ENCODE measurements around the gene IL21R. TPM values are rescaled to one million over a fixed set of nuclear protein-coding genes. Genes with fewer than 3 reads are reported as not detected.

The IL21R gene
- total and polyA plus RNA-seq, 2 donors (not counting 3 experiments of a cell fraction or from before 2014, with no cell fraction given) = 0.03 TPM; not detected in 1

DNA sequence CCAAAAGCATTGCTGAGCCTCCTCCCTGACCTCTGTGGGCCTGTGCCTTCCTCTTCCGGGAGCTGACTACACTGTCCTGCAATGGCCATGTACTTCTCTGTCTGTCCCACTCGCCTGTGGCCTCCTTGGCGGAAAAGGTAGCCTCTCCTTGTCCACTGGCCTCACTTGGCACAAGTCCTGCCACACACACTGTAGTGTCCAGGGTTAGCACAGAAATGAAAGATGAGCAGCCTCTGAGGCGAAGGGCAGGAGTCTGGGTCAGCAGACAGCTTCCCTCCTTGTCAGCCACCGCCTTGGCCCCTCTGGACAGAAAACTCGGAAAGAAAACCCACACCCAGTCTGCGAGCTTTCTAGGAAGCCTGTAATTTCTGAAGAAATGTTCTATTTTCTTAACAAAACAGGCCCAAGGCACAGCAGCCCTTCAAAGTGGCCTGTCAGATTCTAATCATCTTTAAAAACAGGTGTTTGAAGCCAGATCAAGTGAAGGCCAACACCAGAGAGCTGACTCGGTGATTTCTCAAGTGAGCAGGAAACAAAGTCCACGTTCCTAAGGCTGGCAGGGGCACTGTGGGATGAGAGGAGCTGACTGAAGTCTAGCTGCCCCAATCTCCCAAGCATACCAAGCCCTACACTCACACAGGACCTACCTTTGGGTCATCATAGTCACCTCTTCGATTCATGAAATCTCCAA is 80.6 kb downstream of the IL21R start:
- intact Hi-C loops (cut with micrococcal nuclease) = no loop called here
- no peak overlapping the region for H3K9ac ChIP-seq (replicated peaks; ENCODE audit: extremely low read depth, insufficient read depth, low read length)

DNA sequence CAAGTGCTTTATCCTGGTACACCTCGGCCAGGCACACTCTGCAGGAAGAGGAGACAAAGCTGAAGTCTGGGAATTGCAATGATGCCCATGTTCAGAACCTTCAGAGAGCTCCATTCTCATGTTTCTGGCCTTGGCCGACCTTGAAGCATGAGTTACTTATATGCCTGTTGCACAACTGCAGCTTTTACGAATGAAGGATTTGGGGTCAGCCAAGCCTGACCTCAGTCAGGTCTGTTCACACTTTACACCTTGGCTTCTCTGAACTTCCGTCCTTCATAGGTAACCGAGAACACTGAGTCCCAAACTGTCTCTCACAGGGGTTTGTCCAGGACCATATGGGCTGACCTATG is 81.1 kb downstream of the IL21R start:
- no peaks in the 10 kb centered on the region for H3K27me3 ChIP-seq (ENCODE audit: control insufficient read depth in 2 of 2, insufficient read depth in 2 of 2, low read length in 2 of 2)
- TF ChIP-seq POLR2A (IDR thresholded peaks at IDR 0.05; ENCODE audit: low read depth, low read length) (no peak), MAX (IDR thresholded peaks at IDR 0.05; ENCODE audit: insufficient read depth, insufficient read length) (no peak), MYC (IDR thresholded peaks at IDR 0.05; ENCODE audit: low read depth, low read length) (no peak), JUN (IDR thresholded peaks at IDR 0.05; ENCODE audit: borderline replicate concordance, insufficient read depth, insufficient read length, low read depth) (no peak), EZH2 (IDR thresholded peaks at IDR 0.05; ENCODE audit: borderline replicate concordance, low read depth, low read length, severe bottlenecking) (no peak), FOS (IDR thresholded peaks at IDR 0.05; ENCODE audit: borderline replicate concordance, insufficient read depth, low read length) (no peak), POLR2AphosphoS5 (IDR thresholded peaks at IDR 0.05; ENCODE audit: insufficient read depth, low read depth, low read length) (no peak), GATA2 (IDR thresholded peaks at IDR 0.05; ENCODE audit: insufficient read depth, insufficient read length, low read depth, low read length) (no peak)
- TF ChIP-seq, protein P1, sequence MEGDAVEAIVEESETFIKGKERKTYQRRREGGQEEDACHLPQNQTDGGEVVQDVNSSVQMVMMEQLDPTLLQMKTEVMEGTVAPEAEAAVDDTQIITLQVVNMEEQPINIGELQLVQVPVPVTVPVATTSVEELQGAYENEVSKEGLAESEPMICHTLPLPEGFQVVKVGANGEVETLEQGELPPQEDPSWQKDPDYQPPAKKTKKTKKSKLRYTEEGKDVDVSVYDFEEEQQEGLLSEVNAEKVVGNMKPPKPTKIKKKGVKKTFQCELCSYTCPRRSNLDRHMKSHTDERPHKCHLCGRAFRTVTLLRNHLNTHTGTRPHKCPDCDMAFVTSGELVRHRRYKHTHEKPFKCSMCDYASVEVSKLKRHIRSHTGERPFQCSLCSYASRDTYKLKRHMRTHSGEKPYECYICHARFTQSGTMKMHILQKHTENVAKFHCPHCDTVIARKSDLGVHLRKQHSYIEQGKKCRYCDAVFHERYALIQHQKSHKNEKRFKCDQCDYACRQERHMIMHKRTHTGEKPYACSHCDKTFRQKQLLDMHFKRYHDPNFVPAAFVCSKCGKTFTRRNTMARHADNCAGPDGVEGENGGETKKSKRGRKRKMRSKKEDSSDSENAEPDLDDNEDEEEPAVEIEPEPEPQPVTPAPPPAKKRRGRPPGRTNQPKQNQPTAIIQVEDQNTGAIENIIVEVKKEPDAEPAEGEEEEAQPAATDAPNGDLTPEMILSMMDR (IDR thresholded peaks at IDR 0.05; ENCODE audit: extremely low read depth in 1 of 2, insufficient read depth in 1 of 2, low read depth in 1 of 2, low read length in 2 of 2) = no peak
- no peak for FAIRE-seq
- ChIA-PET CTCF (interaction anchor here (0.8 to 1.8 kb wide), 2 partner anchors 9 to 15 kb away, joined by 3 read pairs; no protein-coding TSS in a partner anchor), POLR2A (no interaction called here)
- DNase-seq (ENCODE audit: low read depth, low spot score) = no peak
- dilution Hi-C loops (cut with MboI; ENCODE audit: extremely low pct_ligation_motif_present, low sequenced_read_pairs) = no loop called here
- no peaks in the 10 kb centered on the region for H3K9me1 ChIP-seq (replicated peaks; ENCODE audit: control insufficient read depth, extremely low read depth, insufficient read depth, low read length)
- no peaks in the 10 kb centered on the region for H4K20me1 ChIP-seq (replicated peaks; ENCODE audit: control insufficient read depth, extremely low read depth, insufficient read depth, low read length)
- H2AFZ ChIP-seq (ENCODE audit: low read depth, low read length) = no peak overlapping the region
- no peak overlapping the region for H3K27ac ChIP-seq (ENCODE audit: insufficient read depth, low read depth, low read length)
- H3K4me1 ChIP-seq (ENCODE audit: control insufficient read depth, extremely low read depth, insufficient read depth, low read length) = no peaks in the 10 kb centered on the region
- BruUV-seq (replicated peaks) = no TSS peak
- H3K36me3 ChIP-seq (ENCODE audit: control insufficient read depth in 2 of 2, extremely low read depth in 1 of 2, insufficient read depth in 2 of 2, low read length in 2 of 2) = peaks cover 20 to 55% of the 10 kb centered on the region in 2 experiments
- no peak overlapping the region for H3K4me2 ChIP-seq (ENCODE audit: insufficient read depth, low read length)
- H3K79me2 ChIP-seq (ENCODE audit: control insufficient read depth, insufficient read depth, low read length) = no peaks in the 10 kb centered on the region
- intact Hi-C loops (cut with micrococcal nuclease) = no loop called here
- H3K9me3 ChIP-seq (replicated peaks; ENCODE audit: control insufficient read depth, insufficient read depth, low read length) = no peaks in the 10 kb centered on the region
- H3K9ac ChIP-seq (replicated peaks; ENCODE audit: extremely low read depth, insufficient read depth, low read length) = no peak overlapping the region
- H3K4me3 ChIP-seq (replicated peaks in 1 of 3; ENCODE audit: insufficient read depth in 1 of 3, low read depth in 1 of 3, low read length in 3 of 3) = no peak overlapping the region

More for the DNA sequence above, 80.6 kb downstream of the IL21R start:
- H3K27me3 ChIP-seq (ENCODE audit: control insufficient read depth in 2 of 2, insufficient read depth in 2 of 2, low read length in 2 of 2) = no peaks in the 10 kb centered on the region
- no peaks in the 10 kb centered on the region for H4K20me1 ChIP-seq (replicated peaks; ENCODE audit: control insufficient read depth, extremely low read depth, insufficient read depth, low read length)
- H3K4me2 ChIP-seq (ENCODE audit: insufficient read depth, low read length) = no peak overlapping the region
- no peaks in the 10 kb centered on the region for H3K4me1 ChIP-seq (ENCODE audit: control insufficient read depth, extremely low read depth, insufficient read depth, low read length)
- dilution Hi-C loops (cut with MboI; ENCODE audit: extremely low pct_ligation_motif_present, low sequenced_read_pairs) = no loop called here
- ChIA-PET CTCF (interaction anchor here (1.8 kb wide), 1 partner anchor 15 kb away, joined by 3 read pairs; no protein-coding TSS in a partner anchor), POLR2A (no interaction called here)
- peaks cover 20 to 57% of the 10 kb centered on the region in 2 experiments for H3K36me3 ChIP-seq (ENCODE audit: control insufficient read depth in 2 of 2, extremely low read depth in 1 of 2, insufficient read depth in 2 of 2, low read length in 2 of 2)
- no peak for DNase-seq (ENCODE audit: low read depth, low spot score)
- no peaks in the 10 kb centered on the region for H3K9me3 ChIP-seq (replicated peaks; ENCODE audit: control insufficient read depth, insufficient read depth, low read length)
- FAIRE-seq = no peak
- H3K4me3 ChIP-seq (replicated peaks in 1 of 3; ENCODE audit: insufficient read depth in 1 of 3, low read depth in 1 of 3, low read length in 3 of 3) = no peak overlapping the region
- no peak overlapping the region for H2AFZ ChIP-seq (ENCODE audit: low read depth, low read length)
- no peak overlapping the region for H3K27ac ChIP-seq (ENCODE audit: insufficient read depth, low read depth, low read length)
- no TSS peak for BruUV-seq (replicated peaks)
- TF ChIP-seq EZH2 (IDR thresholded peaks at IDR 0.05; ENCODE audit: borderline replicate concordance, low read depth, low read length, severe bottlenecking) (no peak), POLR2AphosphoS5 (IDR thresholded peaks at IDR 0.05; ENCODE audit: insufficient read depth, low read depth, low read length) (no peak), JUN (IDR thresholded peaks at IDR 0.05; ENCODE audit: borderline replicate concordance, insufficient read depth, insufficient read length, low read depth) (no peak)
- H3K9me1 ChIP-seq (replicated peaks; ENCODE audit: control insufficient read depth, extremely low read depth, insufficient read depth, low read length) = no peaks in the 10 kb centered on the region
- no peaks in the 10 kb centered on the region for H3K79me2 ChIP-seq (ENCODE audit: control insufficient read depth, insufficient read depth, low read length)
